Bronchial epithelial cell (primary cell): ENCODE data around the gene TRIM72. TPM values are rescaled to one million over a fixed set of nuclear protein-coding genes. Genes with fewer than 3 reads are reported as not detected.

Experiments
- DNase-seq: peaks from one replicate; pipeline ENCODE4 v3.0.0-alpha.2; 2010; ENCODE audit warnings: low read depth
- FAIRE-seq: peaks from 2 replicates; lab custom pipeline; 2011; peaks lifted over from hg19 to GRCh38; lab: Jason Lieb, UNC
- H3K27me3 ChIP-seq: 2 replicates; pipeline ENCODE4 v1.5.1; 2011; ENCODE audit warnings: low read length; ENCODE audit not compliant: control insufficient read depth, insufficient read depth
- H3K36me3 ChIP-seq: 2 replicates; pipeline ENCODE4 v1.5.1; 2011; ENCODE audit warnings: low read length; ENCODE audit not compliant: control insufficient read depth, insufficient read depth
- H3K4me3 ChIP-seq: 2 replicates; pipeline ENCODE4 v1.5.1; 2011; ENCODE audit warnings: mild to moderate bottlenecking, low read depth, low read length, control low read depth
- CTCF ChIP-seq: IDR thresholded peaks from 2 replicates; pipeline ENCODE4 v1.5.1; 2011; ENCODE audit warnings: mild to moderate bottlenecking, moderate library complexity, low read length, control low read depth, inconsistent platforms; ENCODE audit not compliant: insufficient read depth, severe bottlenecking
- total RNA-seq: library from RNA; depleted of rRNA; stranded (reverse); fragments of >200 nt; gene quantifications from 2 replicates; pipeline ENCODE4 v1.2.1, GENCODE V29; 2014

Gene TRIM72
- total RNA-seq, 1 donor from 2014 or later, result not detected

GRCh38 chr16:31200821-31201568 is 12.9 kb upstream of the TRIM72 start:
- FAIRE-seq (no peak), DNase-seq (no peak)
- peak overlapping the region; percentile 75 for H3K4me3 ChIP-seq
- no peaks in the 10 kb centered on the region for H3K27me3 ChIP-seq
- TF ChIP-seq CTCF, result no peak
- H3K36me3 ChIP-seq, result peaks cover 2% of the 10 kb centered on the region

- Histone ChIP-seq H3K27me3 (no peaks in the 10 kb centered on the region), H3K36me3 (no peaks in the 10 kb centered on the region), H3K4me3 (peak overlapping the region; percentile 75)
- FAIRE-seq, result no peak
- no peak for TF ChIP-seq CTCF
- DNase-seq, result peak; percentile 50
Measured at GRCh38 chr16:31201582-31202413, 12.1 kb upstream of the TRIM72 start.

GRCh38 chr16:31202414-31203375 is 11.2 kb upstream of the TRIM72 start, which contains the start of gene PYCARD:
Gene PYCARD, minus strand, starts transcription at chr16:31202760. Its CDS starts 70 bp downstream, at chr16:31202690.
- Histone ChIP-seq H3K27me3 (no peaks in the 10 kb centered on the region), H3K4me3 (peak within 1 kb of the TSS; percentile 75), H3K36me3 (no peaks in the 10 kb centered on the region)
- no peak for FAIRE-seq
- peak; percentile 33 for DNase-seq
- TF ChIP-seq CTCF, result no peak

- no peak for FAIRE-seq
- Histone ChIP-seq H3K27me3 (peaks cover 2% of the 10 kb centered on the region), H3K36me3 (no peaks in the 10 kb centered on the region), H3K4me3 (no peak overlapping the region)
- DNase-seq, result no peak
- no peak for TF ChIP-seq CTCF
Measured at GRCh38 chr16:31204871-31205666, 8.8 kb upstream of the TRIM72 start.

GRCh38 chr16:31206776-31207175 is 7.1 kb upstream of the TRIM72 start:
- H3K4me3 ChIP-seq, result no peak overlapping the region
- FAIRE-seq (no peak), DNase-seq (no peak)
- TF ChIP-seq CTCF, result no peak
- no peaks in the 10 kb centered on the region for H3K36me3 ChIP-seq
- H3K27me3 ChIP-seq, result peaks cover 2% of the 10 kb centered on the region
